Large intestine (tissue), 3 donors: Measurements from ENCODE around the gene SLC39A11. TPM values are rescaled to one million over a fixed set of nuclear protein-coding genes. Genes with fewer than 3 reads are reported as not detected.
"Not testable (repeated sequence)": the region's sequence is repeated elsewhere in the genome, so short reads cannot be mapped to it uniquely, and the experiment has no call there.

ENCODE experiments used
- DNase-seq, 2 donors: peaks; one replicate each; pipeline versions ENCODE4 v3.0.0 to v3.0.0-alpha.2; 2013
- H3K27ac ChIP-seq: one replicate; pipeline ENCODE4 v1.5.1; 2013; ENCODE audit warnings: low read length
- H3K27me3 ChIP-seq: 2 replicates; pipeline ENCODE4 v1.6.1; 2013; ENCODE audit warnings: low read length; ENCODE audit not compliant: control insufficient read depth, insufficient read depth
- H3K36me3 ChIP-seq: 2 replicates; pipeline ENCODE4 v1.6.1; 2013; ENCODE audit warnings: low read length; ENCODE audit not compliant: control insufficient read depth, insufficient read depth
- H3K4me1 ChIP-seq: one replicate; pipeline ENCODE4 v1.6.1; 2013; ENCODE audit warnings: low read length; ENCODE audit not compliant: control insufficient read depth, insufficient read depth
- H3K4me3 ChIP-seq: one replicate; pipeline ENCODE4 v1.5.1; 2013; ENCODE audit warnings: low read length
- H3K9me3 ChIP-seq: one replicate; pipeline ENCODE4 v1.6.1; 2013; ENCODE audit warnings: mild to moderate bottlenecking, low read depth, low read length, moderate library complexity; ENCODE audit not compliant: control insufficient read depth
- WGBS: methylation state at CpG from one replicate; pipeline ENCODE4 v1.1.5; 2013; ENCODE audit warnings: low lambda C conversion rate; ENCODE audit not compliant: insufficient coverage; 5-methylcytosine and 5-hydroxymethylcytosine counted together
- polyA plus RNA-seq: library from polyadenylated mRNA; unstranded; fragments of 120-200 nt; gene quantifications from one replicate; pipeline ENCODE4 v1.2.1, GENCODE V29; 2013

The SLC39A11 gene
- polyA plus RNA-seq, 1 donor, result 46.2 TPM

GRCh38 chr17:72638932-72639331 is 453.6 kb downstream of the SLC39A11 start:
- WGBS, result no CpG with 5 or more reads among the region's 3 CpGs

GRCh38 chr17:72635034-72635635 is 457.4 kb downstream of the SLC39A11 start:
- Histone ChIP-seq H3K27ac (no peak overlapping the region), H3K27me3 (no peaks in the 10 kb centered on the region), H3K36me3 (no peaks in the 10 kb centered on the region), H3K9me3 (no peaks in the 10 kb centered on the region), H3K4me3 (no peak overlapping the region), H3K4me1 (peaks cover 37% of the 10 kb centered on the region)
- WGBS, result no CpG with 5 or more reads among the region's 14 CpGs
- no peak for DNase-seq

More at GRCh38 chr17:72638932-72639331, 453.6 kb downstream of the SLC39A11 start:
- not testable (repeated sequence) for H3K27ac ChIP-seq, H3K27me3 ChIP-seq, H3K9me3 ChIP-seq, H3K36me3 ChIP-seq, H3K4me3 ChIP-seq
- DNase-seq, result peak in 1 of 2 donors; percentile 57
- peaks cover 23% of the 10 kb centered on the region for H3K4me1 ChIP-seq

GRCh38 chr17:72634621-72635020 is 457.9 kb downstream of the SLC39A11 start:
- H3K27ac ChIP-seq, result no peak overlapping the region
- H3K4me3 ChIP-seq, result no peak overlapping the region
- WGBS, result no CpG with 5 or more reads among the region's 7 CpGs

GRCh38 chr17:72631949-72632684 is 460.4 kb downstream of the SLC39A11 start:
- Histone ChIP-seq H3K27me3 (no peaks in the 10 kb centered on the region), H3K9me3 (no peaks in the 10 kb centered on the region), H3K4me1 (peaks cover 27% of the 10 kb centered on the region), H3K27ac (peak overlapping the region; percentile 66), H3K36me3 (no peaks in the 10 kb centered on the region), H3K4me3 (no peak overlapping the region)
- DNase-seq, result peak; percentile 98 to 99
- WGBS, result no CpG with 5 or more reads among the region's 22 CpGs

More at GRCh38 chr17:72634621-72635020, 457.9 kb downstream of the SLC39A11 start:
- Histone ChIP-seq H3K9me3 (no peaks in the 10 kb centered on the region), H3K4me1 (peaks cover 32% of the 10 kb centered on the region), H3K27me3 (no peaks in the 10 kb centered on the region), H3K36me3 (no peaks in the 10 kb centered on the region)
- DNase-seq, result no peak

GRCh38 chr17:72631568-72631948 is 460.9 kb downstream of the SLC39A11 start:
- Histone ChIP-seq H3K27ac (peak overlapping the region; percentile 65), H3K4me1 (peaks cover 27% of the 10 kb centered on the region), H3K4me3 (no peak overlapping the region), H3K9me3 (peaks cover 4% of the 10 kb centered on the region), H3K27me3 (no peaks in the 10 kb centered on the region), H3K36me3 (no peaks in the 10 kb centered on the region)
- DNase-seq, result peak in 1 of 2 donors; percentile 29
- no CpG with 5 or more reads among the region's 9 CpGs for WGBS

GRCh38 chr17:72624652-72625051 is 467.8 kb downstream of the SLC39A11 start:
- Histone ChIP-seq H3K4me3 (no peak overlapping the region), H3K27ac (no peak overlapping the region), H3K9me3 (peaks cover 5% of the 10 kb centered on the region), H3K27me3 (no peaks in the 10 kb centered on the region), H3K4me1 (peaks cover 9% of the 10 kb centered on the region), H3K36me3 (no peaks in the 10 kb centered on the region)
- no peak for DNase-seq

- Histone ChIP-seq H3K27me3 (no peaks in the 10 kb centered on the region), H3K36me3 (no peaks in the 10 kb centered on the region), H3K4me1 (peaks cover 9% of the 10 kb centered on the region), H3K4me3 (no peak overlapping the region), H3K9me3 (peaks cover 5% of the 10 kb centered on the region), H3K27ac (no peak overlapping the region)
- DNase-seq, result no peak
- no CpG with 5 or more reads among the region's 3 CpGs for WGBS
Measured at GRCh38 chr17:72624226-72624625, 468.3 kb downstream of the SLC39A11 start.

GRCh38 chr17:72622661-72623433 is 469.6 kb downstream of the SLC39A11 start:
- Histone ChIP-seq H3K4me3 (no peak overlapping the region), H3K27me3 (no peaks in the 10 kb centered on the region), H3K4me1 (peaks cover 15% of the 10 kb centered on the region), H3K36me3 (no peaks in the 10 kb centered on the region), H3K27ac (no peak overlapping the region), H3K9me3 (peaks cover 5% of the 10 kb centered on the region)
- WGBS, result no CpG with 5 or more reads among the region's 17 CpGs
- DNase-seq, result no peak

- no peaks in the 10 kb centered on the region for H3K9me3 ChIP-seq
- WGBS, result no CpG with 5 or more reads among the region's 7 CpGs
Measured at GRCh38 chr17:72619976-72620650, 472.4 kb downstream of the SLC39A11 start.

GRCh38 chr17:72618001-72618509 is 474.4 kb downstream of the SLC39A11 start:
- Histone ChIP-seq H3K4me3 (peak overlapping the region; percentile 19), H3K27me3 (no peaks in the 10 kb centered on the region), H3K27ac (peak overlapping the region; percentile 92), H3K36me3 (no peaks in the 10 kb centered on the region), H3K4me1 (peaks cover 52% of the 10 kb centered on the region), H3K9me3 (no peaks in the 10 kb centered on the region)
- no CpG with 5 or more reads among the region's 17 CpGs for WGBS
- DNase-seq, result peak; percentile 96 to 99

More at GRCh38 chr17:72619976-72620650, 472.4 kb downstream of the SLC39A11 start:
- Histone ChIP-seq H3K4me3 (no peak overlapping the region), H3K27me3 (no peaks in the 10 kb centered on the region), H3K27ac (no peak overlapping the region), H3K4me1 (peaks cover 40% of the 10 kb centered on the region), H3K36me3 (no peaks in the 10 kb centered on the region)
- DNase-seq, result no peak
